Left ventricle myocardium inferior (tissue), 1 donor: Measurements from ENCODE around the gene TMEM144. TPM values are rescaled to one million over a fixed set of nuclear protein-coding genes. Genes with fewer than 3 reads are reported as not detected.

Experiments used
- DNase-seq: peaks from one replicate; pipeline ENCODE4 v3.0.0-alpha.2; 2020
- H3K27ac ChIP-seq: fragments of 200-600 bp; replicated peaks from 2 replicates; pipeline ENCODE4 v1.8.0; 2021
- H3K27me3 ChIP-seq: fragments of 200-600 bp; 2 replicates; pipeline ENCODE4 v1.8.0; 2021; ENCODE audit warnings: low read depth
- H3K36me3 ChIP-seq: fragments of 200-600 bp; 2 replicates; pipeline ENCODE4 v1.8.0; 2021
- H3K4me1 ChIP-seq: fragments of 200-600 bp; 2 replicates; pipeline ENCODE4 v1.8.0; 2021
- H3K4me3 ChIP-seq: fragments of 200-600 bp; 2 replicates; pipeline ENCODE4 v1.8.0; 2021; ENCODE audit warnings: mild to moderate bottlenecking, moderate library complexity
- H3K9me3 ChIP-seq: fragments of 200-600 bp; replicated peaks from 2 replicates; pipeline ENCODE4 v1.8.0; 2021
- intact Hi-C: fragments of 100-400 bp; cut with micrococcal nuclease; formaldehyde crosslinking; loops from one replicate; pipeline ENCODE4 v1.11.0; 2022
- total RNA-seq: library from RNA; stranded (reverse); fragmentation: NEBNext Ultra II Directional; extraction: Animal tissue kit (Norgen Biotek cat#: 25700); gene quantifications from one replicate; pipeline ENCODE4 v1.2.1, GENCODE V29; 2021
- TF ChIP-seq, protein P1 (sequence below): fragments of 200-600 bp; IDR thresholded peaks from 2 replicates; pipeline ENCODE4 v1.8.0; 2021; ENCODE audit warnings: antibody characterized with exemption, mild to moderate bottlenecking, borderline replicate concordance
- donor health status: DM: no; HTN: yes; CAD: no; lungs with severe emphysema.

The TMEM144 gene
- total RNA-seq, 1 donor from 2014 or later = 11.4 TPM

DNA sequence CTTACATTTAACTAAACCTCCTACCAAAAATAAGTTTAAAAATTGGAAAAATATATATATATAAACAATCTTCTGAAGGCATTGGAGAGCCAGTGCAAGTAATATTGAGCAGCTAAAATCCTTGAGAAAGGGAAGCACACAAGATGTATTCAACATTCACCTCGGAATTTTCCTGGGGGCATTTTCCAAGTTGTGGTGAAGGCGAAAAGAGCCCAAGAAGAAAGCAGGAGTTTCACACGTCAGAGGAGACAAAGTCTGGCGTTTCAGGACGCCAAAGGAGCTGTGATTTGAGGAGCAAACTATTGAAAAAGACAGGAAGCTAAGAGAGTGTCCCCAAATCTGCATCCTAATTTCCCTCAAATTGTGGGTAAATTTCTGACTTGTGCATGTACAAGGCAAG is 28.4 kb upstream of the TMEM144 start:
- no peak for DNase-seq
- Histone ChIP-seq H3K9me3 (no peaks in the 10 kb centered on the region), H3K36me3 (peaks cover 27% of the 10 kb centered on the region), H3K4me3 (no peak overlapping the region), H3K4me1 (peaks cover 20% of the 10 kb centered on the region), H3K27me3 (no peaks in the 10 kb centered on the region), H3K27ac (no peak overlapping the region)
- TF ChIP-seq, protein P1, sequence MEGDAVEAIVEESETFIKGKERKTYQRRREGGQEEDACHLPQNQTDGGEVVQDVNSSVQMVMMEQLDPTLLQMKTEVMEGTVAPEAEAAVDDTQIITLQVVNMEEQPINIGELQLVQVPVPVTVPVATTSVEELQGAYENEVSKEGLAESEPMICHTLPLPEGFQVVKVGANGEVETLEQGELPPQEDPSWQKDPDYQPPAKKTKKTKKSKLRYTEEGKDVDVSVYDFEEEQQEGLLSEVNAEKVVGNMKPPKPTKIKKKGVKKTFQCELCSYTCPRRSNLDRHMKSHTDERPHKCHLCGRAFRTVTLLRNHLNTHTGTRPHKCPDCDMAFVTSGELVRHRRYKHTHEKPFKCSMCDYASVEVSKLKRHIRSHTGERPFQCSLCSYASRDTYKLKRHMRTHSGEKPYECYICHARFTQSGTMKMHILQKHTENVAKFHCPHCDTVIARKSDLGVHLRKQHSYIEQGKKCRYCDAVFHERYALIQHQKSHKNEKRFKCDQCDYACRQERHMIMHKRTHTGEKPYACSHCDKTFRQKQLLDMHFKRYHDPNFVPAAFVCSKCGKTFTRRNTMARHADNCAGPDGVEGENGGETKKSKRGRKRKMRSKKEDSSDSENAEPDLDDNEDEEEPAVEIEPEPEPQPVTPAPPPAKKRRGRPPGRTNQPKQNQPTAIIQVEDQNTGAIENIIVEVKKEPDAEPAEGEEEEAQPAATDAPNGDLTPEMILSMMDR = no peak
- intact Hi-C loops = no loop called here

DNA sequence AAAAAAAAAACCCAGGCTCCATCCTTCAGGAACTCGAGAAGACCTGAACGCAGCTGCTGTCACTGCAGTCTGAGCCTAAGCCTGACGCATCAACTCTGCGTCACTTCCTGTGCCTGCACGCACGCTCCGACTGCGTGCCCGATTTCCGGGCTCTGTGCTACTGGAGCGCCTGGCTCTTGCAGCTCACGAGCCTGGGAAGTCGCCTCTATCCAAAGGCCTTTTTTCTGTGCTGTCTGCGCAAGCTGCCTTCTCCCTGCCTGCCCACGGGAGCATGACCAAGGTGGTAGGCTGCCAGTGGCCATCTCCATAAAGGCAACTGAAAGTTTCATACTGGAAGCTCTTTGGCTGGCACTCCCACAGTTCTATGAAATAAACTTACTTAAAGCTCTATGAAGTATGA is 27.6 kb upstream of the TMEM144 start:
- Histone ChIP-seq H3K4me3 (no peak overlapping the region), H3K27me3 (no peaks in the 10 kb centered on the region), H3K36me3 (peaks cover 33% of the 10 kb centered on the region), H3K27ac (no peak overlapping the region), H3K9me3 (no peaks in the 10 kb centered on the region), H3K4me1 (peaks cover 14% of the 10 kb centered on the region)
- TF ChIP-seq, protein P1 = no peak
- no peak for DNase-seq
- intact Hi-C loops = no loop called here

GRCh38 chr4:158186815-158187214 is 23.5 kb upstream of the TMEM144 start:
- Histone ChIP-seq H3K4me3 (no peak overlapping the region), H3K36me3 (peaks cover 31% of the 10 kb centered on the region), H3K27ac (no peak overlapping the region), H3K27me3 (no peaks in the 10 kb centered on the region), H3K9me3 (no peaks in the 10 kb centered on the region), H3K4me1 (no peaks in the 10 kb centered on the region)
- TF ChIP-seq, protein P1 = no peak
- intact Hi-C loops = no loop called here
- no peak for DNase-seq

GRCh38 chr4:158189422-158189821 is 20.9 kb upstream of the TMEM144 start:
- DNase-seq = no peak
- no peaks in the 10 kb centered on the region for H3K9me3 ChIP-seq
- no peak overlapping the region for H3K4me3 ChIP-seq
- intact Hi-C loops = no loop called here
- H3K27me3 ChIP-seq = no peaks in the 10 kb centered on the region
- TF ChIP-seq, protein P1 = no peak
- H3K36me3 ChIP-seq = peaks cover 31% of the 10 kb centered on the region
- H3K4me1 ChIP-seq = peaks cover 13% of the 10 kb centered on the region
- no peak overlapping the region for H3K27ac ChIP-seq

DNA sequence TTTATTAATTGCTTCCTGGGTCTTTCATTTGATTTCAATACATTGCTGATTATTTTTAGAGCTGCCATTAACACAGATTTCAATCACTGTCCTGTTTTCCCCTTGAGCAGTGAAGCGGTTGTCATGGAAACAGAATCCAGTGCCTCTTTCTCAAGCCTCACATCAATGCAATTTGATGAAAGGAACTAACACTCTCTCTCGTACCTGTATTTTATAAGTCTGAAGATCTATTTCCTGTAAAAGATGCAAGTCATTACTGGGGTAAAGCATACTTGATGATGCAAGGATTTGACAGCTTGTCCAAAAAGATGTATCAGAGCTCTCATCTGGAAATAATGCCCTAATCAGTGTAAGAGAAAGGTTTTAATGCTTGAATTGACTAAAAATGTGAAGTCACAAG is 19.6 kb upstream of the TMEM144 start:
- no peaks in the 10 kb centered on the region for H3K9me3 ChIP-seq
- no peak for DNase-seq
- H3K4me3 ChIP-seq = no peak overlapping the region
- peaks cover 31% of the 10 kb centered on the region for H3K36me3 ChIP-seq
- intact Hi-C loops = loop anchor here (10.0 kb wide), 1 partner anchor 64 kb away; no protein-coding TSS in a partner anchor
- H3K27me3 ChIP-seq = no peaks in the 10 kb centered on the region
- no peak overlapping the region for H3K27ac ChIP-seq
- H3K4me1 ChIP-seq = peaks cover 13% of the 10 kb centered on the region
- TF ChIP-seq, protein P1 = no peak
